CD14-positive monocyte (primary cell): ENCODE results near the gene ADAM8. TPM values are rescaled to one million over a fixed set of nuclear protein-coding genes. Genes with fewer than 3 reads are reported as not detected.

ENCODE experiments used
- DNase-seq, 3 donors: peaks; one replicate each; pipeline ENCODE4 v3.0.0-alpha.2; 2011 to 2022
- H2AFZ ChIP-seq: 2 replicates; pipeline ENCODE4 v1.6.0; 2012; ENCODE audit warnings: mild to moderate bottlenecking, low read depth, low read length, inconsistent platforms; ENCODE audit not compliant: insufficient read depth, poor library complexity, severe bottlenecking
- H3K27ac ChIP-seq, 2 donors: 1 replicate in 1 of 2; 2 replicates in 1 of 2; pipeline ENCODE4 v1.5.1; 2012 to 2013; ENCODE audit warnings: low read length in 2 of 2, control low read depth in 1 of 2, inconsistent platforms in 1 of 2, low read depth in 1 of 2, mild to moderate bottlenecking in 1 of 2
- H3K27me3 ChIP-seq, 2 donors: one replicate each; pipeline versions ENCODE4 v1.6.0 to v1.6.1; 2011 to 2013; ENCODE audit warnings: low read length in 2 of 2; ENCODE audit not compliant: control insufficient read depth in 2 of 2, insufficient read depth in 2 of 2
- H3K36me3 ChIP-seq, 2 donors: replicated peaks in 1 of 2; 1 replicate in 1 of 2; 2 replicates in 1 of 2; pipeline versions ENCODE4 v1.5.1 to v1.6.1; 2012 to 2013; ENCODE audit warnings: low read length in 2 of 2, control low read depth in 1 of 2, inconsistent platforms in 1 of 2, mild to moderate bottlenecking in 1 of 2; ENCODE audit not compliant: insufficient read depth in 2 of 2, control insufficient read depth in 1 of 2
- H3K4me1 ChIP-seq, 2 donors: 1 replicate in 1 of 2; 2 replicates in 1 of 2; pipeline versions ENCODE4 v1.5.1 to v1.6.1; 2012 to 2013; ENCODE audit warnings: low read length in 2 of 2, control low read depth in 1 of 2, inconsistent platforms in 1 of 2, mild to moderate bottlenecking in 1 of 2, moderate library complexity in 1 of 2; ENCODE audit not compliant: insufficient read depth in 2 of 2, control insufficient read depth in 1 of 2
- H3K4me2 ChIP-seq: replicated peaks from 2 replicates; pipeline ENCODE3; 2012; ENCODE audit warnings: low read length, moderate library complexity, mild to moderate bottlenecking; ENCODE audit not compliant: poor library complexity, severe bottlenecking; ENCODE audit errors: extremely low read depth
- H3K4me3 ChIP-seq, 3 experiments: fragments of 200-600 bp in 1 of 3; sonication (generic) in 1 of 3; replicated peaks in 1 of 3; 1 replicate in 2 of 3; 2 replicates in 1 of 3; pipeline ENCODE4 v1.5.1; 2011 to 2013; ENCODE audit warnings: low read length in 3 of 3, mild to moderate bottlenecking in 3 of 3, control low read depth in 2 of 3, low read depth in 2 of 3, inconsistent platforms in 1 of 3, moderate library complexity in 1 of 3
- H3K79me2 ChIP-seq: 2 replicates; pipeline ENCODE4 v1.6.0; 2012; ENCODE audit warnings: mild to moderate bottlenecking, control low read depth, inconsistent platforms, low read length, moderate library complexity; ENCODE audit not compliant: insufficient read depth
- H3K9ac ChIP-seq: 2 replicates; pipeline ENCODE4 v1.6.0; 2017; ENCODE audit warnings: low read length, mild to moderate bottlenecking; ENCODE audit not compliant: insufficient read depth, poor library complexity, severe bottlenecking
- H3K9me3 ChIP-seq, 2 donors: replicated peaks in 1 of 2; 1 replicate in 1 of 2; 2 replicates in 1 of 2; pipeline versions ENCODE4 v1.5.1 to v1.6.1; 2012 to 2013; ENCODE audit warnings: low read length in 2 of 2, control low read depth in 1 of 2; ENCODE audit not compliant: control insufficient read depth in 1 of 2, insufficient read depth in 1 of 2
- H4K20me1 ChIP-seq: 2 replicates; pipeline ENCODE4 v1.6.0; 2012; ENCODE audit warnings: mild to moderate bottlenecking, low read length, control low read depth, moderate library complexity; ENCODE audit not compliant: insufficient read depth
- H3K27ac Mint-ChIP-seq, 7 donors: one replicate each; pipeline ENCODE4 v1.8.0; 2020; ENCODE audit warnings: mild to moderate bottlenecking in 7 of 7, mixed read lengths in 7 of 7, moderate library complexity in 6 of 7, inconsistent platforms in 2 of 7
- H3K27me3 Mint-ChIP-seq, 3 donors: one replicate each; pipeline ENCODE4 v1.8.0; 2021 to 2022; ENCODE audit warnings: low read depth in 3 of 3, mild to moderate bottlenecking in 3 of 3, mixed read lengths in 3 of 3, moderate library complexity in 3 of 3, inconsistent platforms in 1 of 3
- H3K36me3 Mint-ChIP-seq, 2 donors: one replicate each; pipeline ENCODE4 v1.8.0; 2020; ENCODE audit warnings: mixed read lengths in 2 of 2, inconsistent platforms in 1 of 2, mild to moderate bottlenecking in 1 of 2
- H3K4me1 Mint-ChIP-seq: one replicate; pipeline ENCODE4 v1.8.0; 2020; ENCODE audit warnings: mild to moderate bottlenecking, mixed read lengths
- H3K4me3 Mint-ChIP-seq, 2 donors: one replicate each; pipeline ENCODE4 v1.8.0; 2020; ENCODE audit warnings: mild to moderate bottlenecking in 2 of 2, mixed read lengths in 2 of 2, moderate library complexity in 1 of 2
- H3K9me3 Mint-ChIP-seq, 7 donors: one replicate each; pipeline ENCODE4 v1.8.0; 2020 to 2022; ENCODE audit warnings: mixed read lengths in 7 of 7, mild to moderate bottlenecking in 6 of 7, moderate library complexity in 6 of 7, inconsistent platforms in 2 of 7
- WGBS: methylation state at CpG from one replicate; pipeline ENCODE4 v1.1.5; 2013; ENCODE audit warnings: missing lambda C conversion rate; ENCODE audit not compliant: insufficient coverage; 5-methylcytosine and 5-hydroxymethylcytosine counted together
- intact Hi-C, 2 donors: fragments of 100-400 bp; cut with micrococcal nuclease; formaldehyde crosslinking; loops; one replicate each; pipeline versions ENCODE4 v1.15.0 to v1.15.1; 2023
- polyA plus RNA-seq, 3 donors: library from polyadenylated mRNA; depleted of rRNA in 1 of 3; unstranded in 2 of 3; stranded (reverse) in 1 of 3; fragments of 300-500 nt in 2 of 3; fragments of >200 nt in 1 of 3; fragmentation: Illumina TruSeq in 2 of 3; gene quantifications; 1 replicate in 2 of 3; 2 replicates in 1 of 3; pipeline ENCODE4 v1.2.3, GENCODE V29; 2012 to 2021
- TF ChIP-seq, protein P1 (sequence below): fragments of 200-600 bp; IDR thresholded peaks from one replicate; pipeline ENCODE4 v1.8.0; 2022; ENCODE audit warnings: antibody characterized with exemption, mild to moderate bottlenecking

ADAM8 gene
- polyA plus RNA-seq, 3 donors: 32.7 to 228 (median 72.8) TPM

- no peaks in the 10 kb centered on the region for H3K9me3 ChIP-seq
- peaks cover 38% of the 10 kb centered on the region for H4K20me1 ChIP-seq
- no peaks in the 10 kb centered on the region for H3K27me3 ChIP-seq
- Mint-ChIP-seq H3K4me3 (no peak overlapping the region), H3K36me3 (peaks cover 78 to 84% of the 10 kb centered on the region in 2 donors), H3K9me3 (peaks cover 0 to 6% (median 0%) of the 10 kb centered on the region in 7 donors), H3K27ac (peak overlapping the region in 1 of 7 donors; percentile 53), H3K27me3 (peaks cover 0 to 2% (median 0%) of the 10 kb centered on the region in 3 donors), H3K4me1 (peaks cover 25% of the 10 kb centered on the region)
- H2AFZ ChIP-seq: no peak overlapping the region
- peaks cover 44% of the 10 kb centered on the region for H3K79me2 ChIP-seq
- H3K4me1 ChIP-seq: peaks cover 23 to 26% of the 10 kb centered on the region in 2 donors
- no peak overlapping the region for H3K9ac ChIP-seq
- TF ChIP-seq, protein P1, sequence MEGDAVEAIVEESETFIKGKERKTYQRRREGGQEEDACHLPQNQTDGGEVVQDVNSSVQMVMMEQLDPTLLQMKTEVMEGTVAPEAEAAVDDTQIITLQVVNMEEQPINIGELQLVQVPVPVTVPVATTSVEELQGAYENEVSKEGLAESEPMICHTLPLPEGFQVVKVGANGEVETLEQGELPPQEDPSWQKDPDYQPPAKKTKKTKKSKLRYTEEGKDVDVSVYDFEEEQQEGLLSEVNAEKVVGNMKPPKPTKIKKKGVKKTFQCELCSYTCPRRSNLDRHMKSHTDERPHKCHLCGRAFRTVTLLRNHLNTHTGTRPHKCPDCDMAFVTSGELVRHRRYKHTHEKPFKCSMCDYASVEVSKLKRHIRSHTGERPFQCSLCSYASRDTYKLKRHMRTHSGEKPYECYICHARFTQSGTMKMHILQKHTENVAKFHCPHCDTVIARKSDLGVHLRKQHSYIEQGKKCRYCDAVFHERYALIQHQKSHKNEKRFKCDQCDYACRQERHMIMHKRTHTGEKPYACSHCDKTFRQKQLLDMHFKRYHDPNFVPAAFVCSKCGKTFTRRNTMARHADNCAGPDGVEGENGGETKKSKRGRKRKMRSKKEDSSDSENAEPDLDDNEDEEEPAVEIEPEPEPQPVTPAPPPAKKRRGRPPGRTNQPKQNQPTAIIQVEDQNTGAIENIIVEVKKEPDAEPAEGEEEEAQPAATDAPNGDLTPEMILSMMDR: no peak
- WGBS: over 99% methylated on average over 12 of the region's 14 CpGs
- H3K4me3 ChIP-seq: no peak overlapping the region
- DNase-seq: no peak
- peaks cover 49 to 68% of the 10 kb centered on the region in 2 donors for H3K36me3 ChIP-seq
- intact Hi-C loops: no loop called here
- no peak overlapping the region for H3K27ac ChIP-seq
- no peak overlapping the region for H3K4me2 ChIP-seq
Measured at GRCh38 chr10:133302230-133302629, 25.6 kb upstream of the ADAM8 start.

GRCh38 chr10:133299738-133300137, 23.1 kb upstream of the ADAM8 start:
- DNase-seq: no peak
- H3K9me3 ChIP-seq: no peaks in the 10 kb centered on the region
- H3K4me1 Mint-ChIP-seq: peaks cover 2% of the 10 kb centered on the region
- no peak overlapping the region for H3K27ac Mint-ChIP-seq
- no peaks in the 10 kb centered on the region for H3K27me3 Mint-ChIP-seq
- peaks cover 1 to 9% of the 10 kb centered on the region in 2 donors for H3K4me1 ChIP-seq
- TF ChIP-seq, protein P1: no peak
- H4K20me1 ChIP-seq: peaks cover 35% of the 10 kb centered on the region
- peaks cover 23% of the 10 kb centered on the region for H3K79me2 ChIP-seq
- no peak overlapping the region for H3K4me3 ChIP-seq
- H3K4me3 Mint-ChIP-seq: no peak overlapping the region
- 100% methylated on average over 9 of the region's 14 CpGs for WGBS
- H3K27me3 ChIP-seq: no peaks in the 10 kb centered on the region
- no peak overlapping the region for H3K9ac ChIP-seq
- H3K9me3 Mint-ChIP-seq: peaks cover 0 to 4% (median 0%) of the 10 kb centered on the region in 7 donors
- peaks cover 72 to 93% of the 10 kb centered on the region in 2 donors for H3K36me3 ChIP-seq
- peaks cover 87 to 95% of the 10 kb centered on the region in 2 donors for H3K36me3 Mint-ChIP-seq
- no peak overlapping the region for H2AFZ ChIP-seq
- H3K27ac ChIP-seq: no peak overlapping the region
- H3K4me2 ChIP-seq: no peak overlapping the region
- intact Hi-C loops: no loop called here
